Anterior cingulate cortex (tissue), 58 donors: ENCODE data around the gene BTK.
A peak's percentile ranks its signal among the peaks of the same experiment; 100 is the strongest.
"Not testable (repeated sequence)": the region's sequence is repeated elsewhere in the genome, so short reads cannot be mapped to it uniquely, and the experiment has no call there.

Experiments used
- DNase-seq, 58 donors: peaks; one replicate each; lab custom pipeline; 2025; lab: John Stamatoyannopoulos, UW

The BTK gene

GRCh38 chrX:101348452-101349192 is 37.4 kb downstream of the BTK start, which contains the start of gene TIMM8A:
TIMM8A (minus strand) TSS chrX:101348742; CDS start chrX:101348664, 78 bp downstream.
- peak in 57 of 58 donors; percentile 10 to 79 (median 56) for DNase-seq

DNA sequence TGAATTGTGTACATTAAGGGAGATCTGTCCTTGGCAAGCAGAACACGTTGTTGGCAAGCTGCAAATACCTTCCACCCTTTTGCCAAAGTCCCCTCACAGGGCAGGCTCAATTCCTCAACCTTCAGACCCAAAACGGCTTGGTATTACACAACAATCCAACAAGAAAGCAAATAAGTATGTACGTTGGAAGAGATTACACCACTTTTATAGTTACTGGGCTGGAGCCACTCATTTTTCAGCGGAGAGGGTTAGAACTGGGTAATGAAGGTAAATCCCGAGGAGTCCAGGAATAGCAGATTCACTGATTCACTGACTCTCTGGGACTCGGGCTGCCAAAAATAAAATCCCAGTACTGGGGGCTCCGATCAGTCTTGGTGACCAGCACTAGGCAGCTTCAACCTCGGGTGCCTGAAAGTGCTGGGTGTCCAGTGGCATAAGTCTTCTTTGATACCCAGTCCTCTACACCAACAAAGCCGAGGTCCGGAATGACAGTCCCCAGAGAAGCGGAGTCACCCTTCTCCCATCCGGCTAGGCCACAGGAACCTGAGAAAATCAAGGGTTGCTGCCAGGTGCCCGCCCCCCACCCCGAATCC is 38.0 kb downstream of the BTK start:
- DNase-seq: peak in 10 of 58 donors; percentile 1 to 32 (median 8)

DNA sequence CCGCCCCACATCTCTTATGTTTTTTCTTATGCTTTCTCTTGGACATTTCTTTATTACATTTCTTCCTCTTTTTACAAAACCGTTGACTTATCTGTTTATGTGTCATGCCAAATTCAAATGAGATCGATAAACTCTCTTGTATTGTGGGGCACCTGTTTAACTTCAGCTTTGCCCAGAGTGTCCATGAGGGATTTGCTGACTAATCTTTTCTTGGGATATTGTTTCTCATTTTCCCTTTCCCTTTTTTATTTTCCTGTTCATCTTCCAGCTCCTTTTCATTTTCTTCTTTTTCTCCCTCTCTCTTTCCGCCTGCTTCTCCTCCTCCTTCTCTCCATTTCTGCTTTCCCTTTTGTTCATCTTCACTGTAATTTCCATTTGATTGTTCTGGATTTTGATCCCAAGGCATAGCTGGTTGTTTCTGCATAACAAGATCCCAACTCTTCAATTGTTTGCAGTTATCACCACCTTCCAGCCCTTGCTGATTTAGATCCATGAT is 48.2 kb downstream of the BTK start:
- DNase-seq: no peak

- DNase-seq: not testable (repeated sequence)
Observed at GRCh38 chrX:101334310-101334709, 51.7 kb downstream of the BTK start.

- DNase-seq: not testable (repeated sequence)
Observed at GRCh38 chrX:101326600-101326999, 59.4 kb downstream of the BTK start.

- DNase-seq: no peak
Observed at GRCh38 chrX:101303790-101304189, 82.2 kb downstream of the BTK start.
